Measurements from ENCODE around the gene UNC5C.

GRCh38 chr4:95422436-95422835, 126.3 kb downstream of the UNC5C start:
- TF ChIP-seq POLR2A (IDR thresholded peaks at IDR 0.05; ENCODE audit: low read depth, low read length): no peak
- TF ChIP-seq CTCF (conservative IDR thresholded peaks at IDR 0.05; ENCODE audit: low read depth, low read length): no peak
- TF ChIP-seq RAD21 (IDR thresholded peaks at IDR 0.05; ENCODE audit: low read length): no peak
- TF ChIP-seq CEBPB (IDR thresholded peaks at IDR 0.05; ENCODE audit: low read depth, low read length): no peak
- no peak for TF ChIP-seq SMC3 (IDR thresholded peaks at IDR 0.05; ENCODE audit: low read depth, low read length)
- no peak for TF ChIP-seq CHD1 (IDR thresholded peaks at IDR 0.05; ENCODE audit: low read depth, low read length)
- TF ChIP-seq MAFK (IDR thresholded peaks at IDR 0.05; ENCODE audit: low read depth, low read length): no peak
- no peak for TF ChIP-seq MAZ (IDR thresholded peaks at IDR 0.05; ENCODE audit: borderline replicate concordance, low read depth, low read length)
- no peak for TF ChIP-seq RFX5 (IDR thresholded peaks at IDR 0.05; ENCODE audit: low read depth, low read length)
- no peak for TF ChIP-seq ELK1 (IDR thresholded peaks at IDR 0.05; ENCODE audit: borderline replicate concordance, low read depth, low read length)
- TF ChIP-seq RCOR1 (IDR thresholded peaks at IDR 0.05; ENCODE audit: insufficient replicate concordance, low read length): no peak
